Neuron (in vitro differentiated cells): Measurements from ENCODE around the gene BLNK.
"Not testable (repeated sequence)": the region's sequence is repeated elsewhere in the genome, so short reads cannot be mapped to it uniquely, and the experiment has no call there.

Source experiments
- H2AFZ ChIP-seq: one replicate; pipeline ENCODE4 v1.6.1; 2013; ENCODE audit warnings: low read depth, mild to moderate bottlenecking, inconsistent platforms, low read length, moderate library complexity
- H3K27me3 ChIP-seq: one replicate; pipeline ENCODE4 v1.6.1; 2013; ENCODE audit warnings: low read length; ENCODE audit not compliant: insufficient read depth
- H3K36me3 ChIP-seq: one replicate; pipeline ENCODE4 v1.6.1; 2013; ENCODE audit warnings: low read length; ENCODE audit not compliant: insufficient read depth
- H3K4me1 ChIP-seq: one replicate; pipeline ENCODE4 v1.6.1; 2013; ENCODE audit warnings: low read length; ENCODE audit not compliant: insufficient read depth
- H3K4me3 ChIP-seq: 2 replicates; pipeline ENCODE4 v1.5.1; 2013; ENCODE audit warnings: mild to moderate bottlenecking, low read length, moderate library complexity
- H3K9me3 ChIP-seq: one replicate; pipeline ENCODE4 v1.6.1; 2013; ENCODE audit warnings: low read length

Gene BLNK

GRCh38 chr10:96271016-96271815 lies at the start of gene BLNK:
Gene BLNK (minus strand): TSS chr10:96271569. CDS start chr10:96271398, 171 bp downstream.
- no peak within 1 kb of the TSS for H3K4me3 ChIP-seq
- peaks cover 11% of the 10 kb centered on the region for H3K27me3 ChIP-seq
- H3K9me3 ChIP-seq = no peaks in the 10 kb centered on the region
- H3K36me3 ChIP-seq = no peaks in the 10 kb centered on the region
- no peaks in the 10 kb centered on the region for H3K4me1 ChIP-seq
- no peak within 1 kb of the TSS for H2AFZ ChIP-seq

GRCh38 chr10:96319754-96320474 lies 48.5 kb upstream of the BLNK start:
- H3K9me3 ChIP-seq = no peaks in the 10 kb centered on the region
- peaks cover 18% of the 10 kb centered on the region for H3K27me3 ChIP-seq
- H3K4me3 ChIP-seq = no peak overlapping the region
- H2AFZ ChIP-seq = no peak overlapping the region
- no peaks in the 10 kb centered on the region for H3K36me3 ChIP-seq
- H3K4me1 ChIP-seq = no peaks in the 10 kb centered on the region

- H3K4me3 ChIP-seq = no peak overlapping the region
- H3K9me3 ChIP-seq = no peaks in the 10 kb centered on the region
- no peaks in the 10 kb centered on the region for H3K36me3 ChIP-seq
- no peak overlapping the region for H2AFZ ChIP-seq
- H3K27me3 ChIP-seq = no peaks in the 10 kb centered on the region
- H3K4me1 ChIP-seq = no peaks in the 10 kb centered on the region
Measured at GRCh38 chr10:96317067-96317833, 45.9 kb upstream of the BLNK start.

- H3K36me3 ChIP-seq = no peaks in the 10 kb centered on the region
- no peaks in the 10 kb centered on the region for H3K9me3 ChIP-seq
- peaks cover 17% of the 10 kb centered on the region for H3K4me1 ChIP-seq
- H2AFZ ChIP-seq = no peak overlapping the region
- H3K4me3 ChIP-seq = no peak overlapping the region
- H3K27me3 ChIP-seq = no peaks in the 10 kb centered on the region
Measured at GRCh38 chr10:96313344-96313743, 42.0 kb upstream of the BLNK start.

DNA sequence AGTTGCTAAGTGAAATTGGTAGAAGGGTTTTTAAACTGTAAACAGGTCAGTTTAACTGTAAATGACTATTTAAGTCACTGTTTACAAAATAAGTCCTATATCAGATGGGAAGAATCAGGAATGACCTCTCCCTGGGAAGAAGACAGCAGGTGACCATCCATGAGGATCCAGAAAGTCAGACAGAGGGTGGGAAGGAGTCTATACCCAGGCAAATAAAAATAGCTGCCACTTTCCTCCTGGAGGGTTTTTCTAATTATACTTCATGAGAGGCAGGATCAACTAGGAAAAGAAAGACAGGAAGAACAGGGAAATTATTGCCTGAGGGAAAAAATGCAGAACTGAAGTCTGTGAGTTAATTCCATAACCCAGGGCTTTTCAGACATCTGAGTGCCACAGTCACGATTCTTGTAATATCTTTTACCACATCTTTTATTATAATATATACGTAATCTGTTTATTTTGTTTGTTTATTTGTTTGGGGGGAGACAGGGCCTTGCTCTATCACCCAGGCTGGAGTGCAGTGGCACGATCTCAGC lies 39.9 kb upstream of the BLNK start:
- no peaks in the 10 kb centered on the region for H3K9me3 ChIP-seq
- H3K36me3 ChIP-seq = no peaks in the 10 kb centered on the region
- H3K27me3 ChIP-seq = no peaks in the 10 kb centered on the region
- H3K4me1 ChIP-seq = peaks cover 17% of the 10 kb centered on the region
- H3K4me3 ChIP-seq = no peak overlapping the region
- H2AFZ ChIP-seq = no peak overlapping the region

GRCh38 chr10:96310321-96310669 lies 38.9 kb upstream of the BLNK start:
- Histone ChIP-seq H3K4me3 (no peak overlapping the region), H2AFZ (no peak overlapping the region), H3K36me3 (no peaks in the 10 kb centered on the region), H3K4me1 (peaks cover 17% of the 10 kb centered on the region), H3K9me3 (no peaks in the 10 kb centered on the region), H3K27me3 (no peaks in the 10 kb centered on the region)

DNA sequence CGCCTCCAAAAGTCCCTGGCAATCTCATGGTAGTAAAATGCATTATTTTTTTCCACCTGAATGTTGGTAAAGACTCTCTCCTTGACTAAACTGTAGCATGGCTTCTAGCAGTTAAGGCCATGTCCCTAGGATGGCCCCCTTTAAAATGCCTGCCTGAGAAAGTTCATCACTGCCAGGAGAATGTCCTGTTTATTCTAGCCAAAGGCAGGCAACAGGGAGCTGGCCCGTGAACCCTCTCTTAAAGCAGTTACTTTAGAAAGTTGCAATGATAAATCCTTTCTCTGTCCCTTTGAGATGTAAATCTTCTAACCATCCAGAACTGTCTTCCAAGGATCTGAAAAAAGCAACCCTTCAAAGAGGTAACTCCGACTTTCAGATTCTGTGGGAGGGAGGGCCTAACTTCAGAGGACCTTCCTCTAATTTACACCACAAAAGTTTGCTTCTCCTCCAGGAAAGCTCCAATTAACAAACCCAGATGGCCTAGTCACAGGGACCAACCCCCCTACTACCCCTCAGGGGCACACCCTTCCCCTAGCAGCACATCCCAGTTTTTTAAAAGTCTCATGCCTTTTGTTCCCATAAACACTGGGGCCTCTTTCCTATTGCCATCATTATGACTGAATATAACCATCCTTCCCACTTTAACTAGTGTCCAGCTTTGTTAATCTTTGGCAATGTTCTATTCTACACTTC lies 38.4 kb upstream of the BLNK start:
- Histone ChIP-seq H3K9me3 (no peaks in the 10 kb centered on the region), H3K4me3 (no peak overlapping the region), H3K36me3 (no peaks in the 10 kb centered on the region), H2AFZ (no peak overlapping the region), H3K27me3 (no peaks in the 10 kb centered on the region), H3K4me1 (peaks cover 17% of the 10 kb centered on the region)

DNA sequence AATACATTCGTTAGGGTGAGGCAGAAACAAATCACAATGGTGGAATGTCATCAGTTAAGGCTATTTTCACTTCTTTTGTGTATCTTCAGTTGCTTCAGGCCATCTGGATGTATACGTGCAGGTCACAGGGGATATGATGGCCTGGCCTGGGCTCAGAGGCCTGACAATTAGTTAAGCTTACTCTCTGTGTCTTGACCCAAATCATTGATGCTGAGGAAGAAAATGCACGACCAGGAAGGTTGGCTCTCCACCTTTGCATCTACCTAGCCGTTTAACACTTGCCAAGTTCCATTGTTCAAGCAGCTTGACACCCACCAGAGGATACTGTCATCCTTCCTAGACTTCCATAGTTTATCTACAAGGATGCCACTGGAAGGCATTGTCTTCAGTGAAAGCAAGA lies 37.5 kb upstream of the BLNK start:
- not testable (repeated sequence) for H3K27me3 ChIP-seq, H3K36me3 ChIP-seq, H2AFZ ChIP-seq, H3K4me3 ChIP-seq, H3K9me3 ChIP-seq
- peaks cover 17% of the 10 kb centered on the region for H3K4me1 ChIP-seq

DNA sequence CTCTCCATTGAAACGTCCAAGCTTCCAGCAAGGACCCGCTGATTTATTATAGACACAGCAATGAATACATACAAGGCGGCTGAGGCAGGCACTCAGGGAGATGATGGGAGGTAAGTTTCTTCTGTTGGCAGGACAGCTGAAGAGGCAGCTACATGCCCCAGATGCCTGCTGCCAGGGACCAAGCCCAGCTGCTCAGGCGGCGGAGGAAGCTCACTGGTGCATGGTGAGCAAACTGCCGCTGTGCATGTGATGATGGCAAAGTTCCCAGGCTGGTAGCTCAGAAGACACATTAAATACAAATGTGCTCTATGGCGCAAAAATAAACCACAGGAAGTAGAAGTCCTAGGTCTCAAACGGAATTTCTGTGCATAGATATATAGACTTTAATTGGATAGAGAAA lies 35.1 kb upstream of the BLNK start:
- H3K36me3 ChIP-seq = no peaks in the 10 kb centered on the region
- no peak overlapping the region for H3K4me3 ChIP-seq
- peaks cover 2% of the 10 kb centered on the region for H3K27me3 ChIP-seq
- no peak overlapping the region for H2AFZ ChIP-seq
- H3K4me1 ChIP-seq = peaks cover 18% of the 10 kb centered on the region
- no peaks in the 10 kb centered on the region for H3K9me3 ChIP-seq

DNA sequence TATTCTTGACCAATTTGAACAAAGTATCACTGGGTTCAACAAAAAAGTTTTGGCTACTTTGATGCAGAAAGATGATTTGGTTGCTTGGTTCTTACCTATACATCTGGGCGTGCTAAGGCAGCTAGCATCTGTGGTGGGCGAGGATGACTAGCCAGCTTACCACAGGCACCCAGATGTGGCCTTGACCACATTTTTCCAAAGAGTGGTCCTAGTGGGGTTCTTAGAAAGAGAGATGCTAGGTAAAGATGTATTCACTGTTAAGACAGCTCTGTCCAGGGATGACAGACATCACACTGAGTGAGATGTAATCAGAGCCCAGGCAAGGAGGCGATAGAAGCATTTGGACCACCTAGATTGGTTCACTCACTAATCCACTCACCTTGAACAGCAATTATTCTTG lies 33.6 kb upstream of the BLNK start:
- Histone ChIP-seq H3K4me3 (no peak overlapping the region), H3K4me1 (peaks cover 16% of the 10 kb centered on the region), H2AFZ (no peak overlapping the region), H3K9me3 (no peaks in the 10 kb centered on the region), H3K36me3 (no peaks in the 10 kb centered on the region), H3K27me3 (peaks cover 5% of the 10 kb centered on the region)

DNA sequence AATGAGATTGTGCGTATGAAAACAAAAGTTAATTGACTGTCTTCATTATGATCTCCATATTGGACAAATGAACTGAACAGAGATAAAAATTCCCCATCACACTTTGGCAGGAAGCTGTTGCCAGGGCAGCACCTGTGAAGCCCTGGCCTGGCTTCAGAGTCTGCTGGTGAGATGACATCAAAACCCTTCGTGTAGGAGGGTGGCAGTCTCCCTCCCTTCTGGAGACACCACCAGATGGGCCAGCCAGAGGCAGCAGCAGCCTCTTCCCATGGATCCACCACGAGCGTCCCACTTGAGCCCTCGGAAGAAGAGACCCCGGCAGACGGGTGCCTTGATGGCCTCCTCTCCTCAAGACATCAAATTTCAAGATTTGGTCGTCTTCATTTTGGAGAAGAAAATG lies 32.9 kb upstream of the BLNK start, which contains the start of gene DNTT:
DNTT (plus strand) TSS at position 205 of the 400 bp plus-strand sequence; CDS start at position 269, 64 bp downstream.
- H3K36me3 ChIP-seq = no peaks in the 10 kb centered on the region
- H3K27me3 ChIP-seq = peaks cover 7% of the 10 kb centered on the region
- H3K4me1 ChIP-seq = peaks cover 8% of the 10 kb centered on the region
- no peak within 1 kb of the TSS for H2AFZ ChIP-seq
- no peak within 1 kb of the TSS for H3K4me3 ChIP-seq
- no peaks in the 10 kb centered on the region for H3K9me3 ChIP-seq

- no peak overlapping the region for H3K4me3 ChIP-seq
- H2AFZ ChIP-seq = no peak overlapping the region
- peaks cover 4% of the 10 kb centered on the region for H3K4me1 ChIP-seq
- no peaks in the 10 kb centered on the region for H3K36me3 ChIP-seq
- peaks cover 7% of the 10 kb centered on the region for H3K27me3 ChIP-seq
- no peaks in the 10 kb centered on the region for H3K9me3 ChIP-seq
Measured at GRCh38 chr10:96301616-96302015, 30.2 kb upstream of the BLNK start.
